22Rv1 (cell line): ENCODE measurements around the gene RNF220.
"Not testable (repeated sequence)": the region's sequence is repeated elsewhere in the genome, so short reads cannot be mapped to it uniquely, and the experiment has no call there.

Source experiments
- H3K27ac ChIP-seq: fragments of 450-650 bp; 2 replicates; pipeline ENCODE4 v1.5.1; 2017
- ZFX ChIP-seq: fragments of 450-650 bp; IDR thresholded peaks from 2 replicates; pipeline ENCODE4 v1.6.1; 2017; ENCODE audit warnings: antibody characterized with exemption, borderline replicate concordance
- TF ChIP-seq, protein P1 (sequence below): fragments of 450-650 bp; IDR thresholded peaks from 2 replicates; pipeline ENCODE4 v1.5.1; 2017; ENCODE audit warnings: mild to moderate bottlenecking

Gene RNF220

DNA sequence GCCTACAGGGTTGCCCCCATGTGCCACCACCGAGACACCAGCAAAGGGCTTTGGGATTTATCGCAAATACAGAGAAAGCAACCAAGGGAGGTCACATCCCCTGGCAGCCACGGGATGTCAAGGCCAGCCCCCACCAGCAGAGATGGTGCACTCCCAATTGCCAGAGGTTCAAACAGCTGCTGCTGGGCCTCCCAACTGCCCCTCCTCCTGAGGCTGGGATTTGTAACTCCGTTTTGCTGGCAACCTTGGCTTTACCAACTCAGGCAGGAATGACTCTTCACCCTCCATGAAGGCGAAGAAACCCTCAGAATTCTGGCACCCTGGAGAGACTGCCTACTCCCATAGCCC, 257.6 kb downstream of the RNF220 start:
- TF ChIP-seq ZFX, result no peak
- TF ChIP-seq, protein P1, sequence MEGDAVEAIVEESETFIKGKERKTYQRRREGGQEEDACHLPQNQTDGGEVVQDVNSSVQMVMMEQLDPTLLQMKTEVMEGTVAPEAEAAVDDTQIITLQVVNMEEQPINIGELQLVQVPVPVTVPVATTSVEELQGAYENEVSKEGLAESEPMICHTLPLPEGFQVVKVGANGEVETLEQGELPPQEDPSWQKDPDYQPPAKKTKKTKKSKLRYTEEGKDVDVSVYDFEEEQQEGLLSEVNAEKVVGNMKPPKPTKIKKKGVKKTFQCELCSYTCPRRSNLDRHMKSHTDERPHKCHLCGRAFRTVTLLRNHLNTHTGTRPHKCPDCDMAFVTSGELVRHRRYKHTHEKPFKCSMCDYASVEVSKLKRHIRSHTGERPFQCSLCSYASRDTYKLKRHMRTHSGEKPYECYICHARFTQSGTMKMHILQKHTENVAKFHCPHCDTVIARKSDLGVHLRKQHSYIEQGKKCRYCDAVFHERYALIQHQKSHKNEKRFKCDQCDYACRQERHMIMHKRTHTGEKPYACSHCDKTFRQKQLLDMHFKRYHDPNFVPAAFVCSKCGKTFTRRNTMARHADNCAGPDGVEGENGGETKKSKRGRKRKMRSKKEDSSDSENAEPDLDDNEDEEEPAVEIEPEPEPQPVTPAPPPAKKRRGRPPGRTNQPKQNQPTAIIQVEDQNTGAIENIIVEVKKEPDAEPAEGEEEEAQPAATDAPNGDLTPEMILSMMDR, result no peak
- H3K27ac ChIP-seq, result no peak overlapping the region

DNA sequence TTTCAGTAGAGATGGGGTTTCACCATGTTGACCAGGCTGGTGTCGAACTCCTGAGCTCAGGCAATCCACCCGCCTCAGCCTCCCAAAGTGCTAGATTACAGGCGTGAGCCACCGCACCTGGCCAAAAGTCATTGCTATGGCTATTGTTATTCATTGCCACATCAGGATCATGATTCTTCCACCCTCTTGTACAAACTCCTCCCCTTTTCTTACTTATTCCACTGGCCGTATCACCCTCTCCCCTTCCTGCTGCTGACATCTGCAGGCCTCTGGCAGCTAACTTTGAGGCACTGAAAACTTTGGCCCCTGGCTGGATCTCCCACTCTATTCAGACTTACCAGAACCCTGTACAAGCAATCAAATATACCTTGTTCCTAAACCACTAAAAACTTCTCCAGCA, 258.4 kb downstream of the RNF220 start:
- TF ChIP-seq, protein P1, result no peak
- no peak for TF ChIP-seq ZFX

DNA sequence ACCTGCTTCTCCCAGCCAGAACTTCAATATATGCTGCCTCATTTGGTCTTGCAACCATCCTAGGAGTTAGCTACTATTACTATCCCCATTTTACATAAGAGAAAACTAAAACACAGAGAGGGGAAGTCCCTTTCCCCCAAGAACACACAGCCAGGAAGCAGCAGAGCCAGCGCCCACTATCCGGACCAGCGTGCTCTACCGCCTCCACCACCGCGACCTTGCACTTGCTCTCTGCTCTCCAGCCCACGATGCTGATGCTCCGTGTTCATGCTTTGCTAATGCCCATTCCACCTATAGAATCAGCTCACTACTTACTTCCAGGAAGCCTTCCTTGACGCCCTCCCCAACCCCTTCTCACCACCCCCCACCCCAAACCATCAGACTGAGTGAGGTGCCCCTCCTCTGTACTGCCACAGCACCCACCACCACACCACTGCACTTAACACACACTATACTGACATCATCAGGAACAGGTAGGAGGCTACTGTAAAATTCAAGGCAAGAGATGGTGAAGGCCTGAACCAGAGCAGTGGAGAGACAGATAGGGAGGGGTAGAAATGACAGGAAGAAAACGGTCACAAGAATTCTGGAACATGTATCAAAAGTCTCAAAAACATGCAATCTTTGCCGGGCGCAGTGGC, 259.8 kb downstream of the RNF220 start:
- TF ChIP-seq, protein P1, result no peak
- no peak for TF ChIP-seq ZFX
- H3K27ac ChIP-seq, result no peak overlapping the region

More for the DNA sequence above, 258.4 kb downstream of the RNF220 start:
- H3K27ac ChIP-seq, result no peak overlapping the region

DNA sequence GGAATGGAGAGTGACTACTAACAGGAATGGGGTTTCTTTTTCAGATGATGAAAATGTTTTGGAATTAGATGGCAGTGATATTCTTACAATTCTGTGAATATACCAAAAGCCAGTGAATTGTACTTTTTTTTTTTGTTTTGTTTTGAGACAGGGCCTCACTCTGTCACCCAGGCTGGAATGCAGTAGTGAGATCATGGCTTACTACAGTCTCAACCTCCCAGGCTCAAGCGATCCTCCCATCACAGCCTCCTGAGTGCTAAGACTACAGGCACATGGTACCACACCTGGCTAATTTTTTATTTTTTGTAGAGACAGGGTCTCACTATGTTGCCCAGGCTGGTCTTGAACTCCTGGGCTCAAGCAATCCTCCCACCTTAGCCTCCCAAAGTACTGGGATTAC, 261.7 kb downstream of the RNF220 start:
- not testable (repeated sequence) for H3K27ac ChIP-seq

DNA sequence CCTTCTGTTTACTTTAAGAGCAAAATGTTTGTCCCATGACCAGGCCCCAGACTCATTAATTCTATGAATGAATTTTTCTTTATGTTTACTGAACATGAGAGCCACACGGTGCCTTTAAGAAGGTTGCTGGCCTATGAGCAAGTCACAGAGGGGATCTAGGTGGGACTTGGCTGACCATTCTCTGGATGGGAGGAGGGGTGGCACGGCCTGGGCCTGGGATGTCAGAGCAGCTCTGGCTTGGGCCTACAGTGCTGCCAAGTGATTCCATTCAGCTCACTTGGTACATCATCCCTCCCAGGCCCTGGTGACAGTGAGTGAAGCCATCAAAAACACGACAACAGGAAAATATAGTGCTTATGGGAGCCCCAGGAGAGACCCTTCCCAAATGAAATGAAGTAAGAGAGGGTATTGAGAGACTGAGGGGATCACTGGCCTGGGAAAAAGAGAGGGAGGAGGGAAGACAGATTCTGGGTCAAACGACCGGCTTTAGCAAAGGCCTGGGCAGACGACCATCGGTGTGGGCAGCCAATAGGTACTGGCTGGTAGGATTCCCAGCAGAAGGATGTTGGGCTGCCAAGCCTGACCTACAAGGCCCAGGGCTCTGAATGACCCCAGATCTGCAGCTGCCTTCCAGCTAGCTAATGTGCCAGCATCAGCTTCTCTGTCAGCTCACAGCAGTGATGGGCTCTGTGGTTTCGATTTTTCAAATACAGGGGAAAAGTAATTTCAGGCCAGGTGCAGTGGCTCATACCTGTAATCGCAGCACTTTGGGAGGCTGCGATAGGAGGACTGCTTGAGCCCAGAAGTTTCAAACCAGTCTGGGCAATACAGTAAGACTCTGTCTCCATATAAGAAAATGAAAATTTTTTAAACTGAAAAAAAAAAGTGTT, 265.9 kb downstream of the RNF220 start:
- TF ChIP-seq, protein P1, result no peak
- no peak for TF ChIP-seq ZFX
- no peak overlapping the region for H3K27ac ChIP-seq

DNA sequence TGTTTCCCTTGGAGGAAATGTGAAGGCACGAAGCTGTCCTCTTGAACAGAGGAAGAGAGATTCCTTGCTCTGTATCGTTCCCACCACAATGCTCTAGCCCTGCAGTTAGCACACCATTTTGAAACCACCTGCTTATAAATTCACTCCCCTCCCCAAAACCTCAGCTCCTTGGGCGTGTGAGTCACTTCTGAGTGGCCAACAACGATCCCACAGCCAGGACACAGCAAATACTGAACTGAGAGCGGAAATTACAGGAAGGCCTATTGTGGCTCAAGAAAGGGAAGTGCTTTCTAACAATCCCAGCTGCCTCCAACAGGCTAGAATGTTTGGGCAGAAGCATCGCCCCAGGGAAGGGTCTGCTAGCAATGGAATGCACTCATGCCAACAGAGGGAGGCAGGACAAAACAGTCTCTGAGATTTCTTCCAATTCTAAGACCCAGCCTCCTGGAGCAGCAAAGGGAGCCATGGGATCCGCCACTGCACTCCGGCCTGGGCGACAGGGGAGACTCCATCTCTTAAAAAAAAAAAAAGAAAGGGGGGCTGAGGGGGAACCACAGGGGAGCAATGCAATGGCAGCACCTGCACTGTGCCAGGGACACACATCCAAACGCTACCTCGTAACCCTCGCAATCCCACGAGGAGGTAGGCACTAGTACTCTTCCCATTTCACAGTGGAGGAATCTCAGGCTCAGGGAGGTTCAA, 267.4 kb downstream of the RNF220 start:
- TF ChIP-seq ZFX, result no peak
- TF ChIP-seq, protein P1, result no peak
- H3K27ac ChIP-seq, result no peak overlapping the region

DNA sequence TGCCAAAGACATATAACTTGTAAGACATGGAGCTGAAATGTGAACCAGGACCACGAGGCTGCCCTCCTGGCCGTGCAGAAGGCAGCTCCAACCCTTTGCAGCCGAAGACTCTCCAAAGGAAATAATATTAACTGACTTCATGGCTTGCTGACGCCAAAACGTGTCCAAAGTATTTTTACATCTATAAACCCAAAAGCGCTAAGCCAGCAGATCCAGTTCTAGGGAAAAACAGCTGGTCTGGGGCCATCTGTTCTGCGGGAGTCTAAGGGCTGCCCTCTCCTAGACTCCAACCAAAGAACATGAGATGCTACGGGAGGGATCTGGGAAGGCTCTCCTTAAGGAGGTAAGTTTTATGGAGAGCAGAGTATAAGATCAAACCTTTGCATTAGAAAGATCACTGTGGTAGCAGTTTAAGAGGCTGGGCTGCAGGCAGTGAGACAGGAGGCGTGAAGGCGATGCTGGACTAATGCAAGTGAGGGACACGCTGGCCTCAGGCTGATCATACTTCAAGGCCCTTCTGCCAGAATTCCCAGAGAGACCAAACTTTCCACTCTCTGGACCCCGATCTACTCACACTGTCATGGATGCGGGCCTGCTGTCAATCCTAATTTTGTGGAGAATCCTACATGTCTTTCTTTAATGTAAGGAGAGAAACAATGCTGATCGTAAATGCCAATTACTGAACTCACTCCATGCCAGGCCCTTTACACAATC, 268.1 kb downstream of the RNF220 start:
- H3K27ac ChIP-seq, result peak overlapping the region; percentile 81; the same call in 1 of the 2 replicates
- TF ChIP-seq, protein P1, result no peak
- no peak for TF ChIP-seq ZFX
